ENCODE data around the gene SPINK4.

The SPINK4 gene

DNA sequence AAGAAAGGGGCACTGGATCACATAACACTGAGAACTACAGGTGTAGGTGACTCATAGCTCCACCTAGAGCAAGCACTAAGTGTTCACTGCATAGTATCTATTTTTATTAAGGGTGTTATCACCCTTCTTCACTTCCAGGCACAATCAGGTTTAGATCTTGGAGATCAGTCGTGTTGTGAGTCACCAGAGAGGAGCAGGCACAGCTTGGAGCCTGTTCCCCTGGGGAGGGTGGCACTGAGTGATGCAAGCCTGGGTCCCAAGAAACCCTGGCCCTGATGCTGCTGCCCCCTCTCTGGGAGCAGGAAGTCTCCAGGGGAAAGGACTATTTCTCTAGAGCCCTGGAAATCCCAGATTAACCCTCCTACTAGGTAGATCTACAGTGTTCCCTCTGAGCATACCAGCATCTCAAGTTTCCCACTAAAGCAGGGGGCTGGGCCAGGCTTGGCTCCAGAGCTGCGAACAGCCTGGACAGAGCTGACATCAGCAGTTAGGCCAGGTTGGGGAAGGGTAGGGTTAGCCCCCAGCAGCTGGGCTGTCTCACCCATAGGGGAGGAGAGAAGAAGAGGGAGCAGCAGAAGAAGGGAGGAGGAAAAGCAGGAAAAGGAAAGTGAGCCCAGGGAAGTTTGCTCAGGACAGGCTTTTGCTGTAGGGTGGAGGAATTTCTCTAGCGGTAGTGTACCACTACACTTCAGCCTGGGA lies 28.1 kb upstream of the SPINK4 start:
- Histone ChIP-seq H3K4me1 (ENCODE audit: insufficient read depth, low read length) (no peaks in the 10 kb centered on the region), H3K4me3 (ENCODE audit: low read depth in 1 of 2, low read length in 2 of 2) (no peak overlapping the region), H3K27me3 (ENCODE audit: control insufficient read depth in 1 of 2, insufficient read depth in 2 of 2, low read length in 2 of 2) (no peaks in the 10 kb centered on the region), H3K27ac (ENCODE audit: low read depth, low read length) (no peak overlapping the region), H3K36me3 (ENCODE audit: insufficient read depth, low read length) (no peaks in the 10 kb centered on the region), H3K9me3 (ENCODE audit: low read length) (no peaks in the 10 kb centered on the region), H3K9ac (ENCODE audit: low read length) (no peak overlapping the region)

DNA sequence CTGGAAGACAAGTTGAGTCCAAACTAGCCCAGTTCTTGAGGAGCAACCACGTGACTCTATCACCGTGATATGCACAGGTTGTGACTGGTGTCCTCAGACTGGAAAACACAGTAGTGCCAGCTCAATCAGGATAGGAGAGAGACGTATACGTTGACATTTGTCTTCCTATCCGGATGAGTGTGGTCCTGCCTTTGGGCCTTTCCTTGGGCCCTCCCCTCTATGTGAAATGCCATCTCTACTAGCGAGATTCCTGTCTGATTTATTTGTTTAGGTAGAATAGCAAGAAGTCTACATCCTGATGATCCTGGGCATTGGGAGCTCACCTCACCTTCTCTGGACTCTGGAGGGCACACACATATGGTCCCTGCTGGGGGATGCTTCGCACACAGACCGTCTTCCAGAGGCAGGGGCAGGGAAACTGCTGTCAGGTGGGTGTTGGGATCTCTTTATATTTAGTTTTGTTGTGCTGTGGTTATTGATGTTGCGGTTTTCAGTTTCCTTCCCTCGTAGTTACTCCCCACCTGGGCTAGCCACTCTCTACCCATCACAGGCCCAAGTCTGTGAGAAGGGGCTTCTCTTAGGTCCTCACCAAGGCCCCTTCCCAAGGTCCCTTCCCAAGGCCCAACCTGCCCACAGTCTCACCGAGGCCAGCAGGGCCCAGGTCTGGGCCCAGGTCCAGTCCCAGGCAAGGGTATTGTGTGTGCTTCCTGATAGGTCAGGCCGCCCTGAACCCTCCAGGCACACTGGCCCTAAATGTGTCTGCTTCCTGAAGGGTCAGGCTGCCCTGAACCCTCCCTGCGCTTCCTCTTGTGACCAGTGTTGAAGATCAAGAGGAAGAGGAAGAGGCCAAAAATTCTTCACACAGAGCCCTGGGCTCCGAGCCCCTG lies 19.0 kb upstream of the SPINK4 start:
- no peaks in the 10 kb centered on the region for H3K9me3 ChIP-seq (ENCODE audit: low read length)
- H3K27me3 ChIP-seq (ENCODE audit: control insufficient read depth in 1 of 2, insufficient read depth in 2 of 2, low read length in 2 of 2) = no peaks in the 10 kb centered on the region
- H3K4me1 ChIP-seq (ENCODE audit: insufficient read depth, low read length) = peaks cover 4% of the 10 kb centered on the region
- H3K36me3 ChIP-seq (ENCODE audit: insufficient read depth, low read length) = no peaks in the 10 kb centered on the region
- no peak overlapping the region for H3K4me3 ChIP-seq (ENCODE audit: low read depth in 1 of 2, low read length in 2 of 2)
- H3K27ac ChIP-seq (ENCODE audit: low read depth, low read length) = no peak overlapping the region
- no peak overlapping the region for H3K9ac ChIP-seq (ENCODE audit: low read length)

DNA sequence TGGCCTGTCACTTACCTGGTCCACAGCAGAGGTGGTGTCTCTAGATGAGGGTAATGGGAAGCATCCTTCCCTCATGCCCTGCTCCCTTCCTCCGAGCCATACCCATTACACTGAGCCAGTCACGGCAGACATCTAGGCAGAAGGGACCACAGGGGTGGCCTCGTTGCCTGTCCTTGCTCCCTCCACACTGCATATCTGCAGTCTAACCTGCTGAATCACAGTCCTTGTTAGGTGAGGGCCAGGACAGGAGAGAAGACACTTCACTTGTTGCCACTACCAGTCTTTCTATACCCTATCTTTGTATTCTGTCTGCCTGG lies 18.4 kb upstream of the SPINK4 start:
- Histone ChIP-seq H3K36me3 (ENCODE audit: insufficient read depth, low read length) (no peaks in the 10 kb centered on the region), H3K9ac (ENCODE audit: low read length) (no peak overlapping the region), H3K4me3 (ENCODE audit: low read depth in 1 of 2, low read length in 2 of 2) (no peak overlapping the region), H3K4me1 (ENCODE audit: insufficient read depth, low read length) (peaks cover 4% of the 10 kb centered on the region), H3K27me3 (ENCODE audit: control insufficient read depth in 1 of 2, insufficient read depth in 2 of 2, low read length in 2 of 2) (no peaks in the 10 kb centered on the region), H3K27ac (ENCODE audit: low read depth, low read length) (no peak overlapping the region), H3K9me3 (ENCODE audit: low read length) (no peaks in the 10 kb centered on the region)

DNA sequence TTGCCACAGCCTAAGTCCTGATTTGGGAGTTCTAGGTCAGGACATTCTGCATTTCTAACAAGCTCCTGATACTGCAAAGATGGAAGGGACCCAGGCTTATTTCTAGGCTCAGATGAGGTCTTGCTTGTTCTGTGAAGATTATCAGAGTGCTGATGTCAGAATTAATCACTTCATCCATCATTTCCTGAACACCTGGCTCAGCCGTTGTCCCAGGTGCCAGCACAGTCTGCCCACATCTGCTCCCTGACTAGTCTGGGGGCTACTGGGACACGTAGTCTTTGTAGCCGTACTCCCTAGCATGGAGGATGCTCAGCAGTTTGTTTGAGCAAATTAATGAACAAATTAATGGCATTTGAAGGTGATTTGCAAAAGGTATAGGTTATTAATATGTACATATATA lies 17.9 kb upstream of the SPINK4 start:
- Histone ChIP-seq H3K27me3 (ENCODE audit: control insufficient read depth in 1 of 2, insufficient read depth in 2 of 2, low read length in 2 of 2) (no peaks in the 10 kb centered on the region), H3K36me3 (ENCODE audit: insufficient read depth, low read length) (no peaks in the 10 kb centered on the region), H3K4me1 (ENCODE audit: insufficient read depth, low read length) (peaks cover 4% of the 10 kb centered on the region), H3K27ac (ENCODE audit: low read depth, low read length) (no peak overlapping the region), H3K9me3 (ENCODE audit: low read length) (no peaks in the 10 kb centered on the region), H3K9ac (ENCODE audit: low read length) (no peak overlapping the region), H3K4me3 (ENCODE audit: low read depth in 1 of 2, low read length in 2 of 2) (no peak overlapping the region)

DNA sequence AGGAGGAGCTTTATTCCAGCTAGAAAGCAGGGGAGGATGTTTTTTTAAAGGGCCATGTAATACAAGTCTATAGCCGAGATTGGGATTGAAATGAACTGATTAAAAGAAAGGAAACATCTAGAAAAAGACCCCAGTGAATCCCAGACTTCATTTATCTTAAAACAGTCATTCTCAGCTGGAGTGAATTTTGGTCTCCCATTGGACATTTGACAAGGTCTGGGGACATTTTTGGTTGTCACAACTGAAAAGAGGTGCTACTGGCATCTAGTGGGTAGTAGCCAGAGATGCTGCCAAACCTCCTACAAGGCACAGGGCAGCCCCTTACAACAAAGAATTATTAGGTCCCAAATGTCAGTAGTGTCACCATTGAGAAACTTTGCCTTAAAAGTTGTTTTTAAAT lies 16.3 kb upstream of the SPINK4 start:
- no peaks in the 10 kb centered on the region for H3K27me3 ChIP-seq (ENCODE audit: control insufficient read depth in 1 of 2, insufficient read depth in 2 of 2, low read length in 2 of 2)
- no peak overlapping the region for H3K4me3 ChIP-seq (ENCODE audit: low read depth in 1 of 2, low read length in 2 of 2)
- no peak overlapping the region for H3K27ac ChIP-seq (ENCODE audit: low read depth, low read length)
- H3K9me3 ChIP-seq (ENCODE audit: low read length) = no peaks in the 10 kb centered on the region
- H3K36me3 ChIP-seq (ENCODE audit: insufficient read depth, low read length) = no peaks in the 10 kb centered on the region
- H3K4me1 ChIP-seq (ENCODE audit: insufficient read depth, low read length) = peaks cover 4% of the 10 kb centered on the region
- H3K9ac ChIP-seq (ENCODE audit: low read length) = no peak overlapping the region

DNA sequence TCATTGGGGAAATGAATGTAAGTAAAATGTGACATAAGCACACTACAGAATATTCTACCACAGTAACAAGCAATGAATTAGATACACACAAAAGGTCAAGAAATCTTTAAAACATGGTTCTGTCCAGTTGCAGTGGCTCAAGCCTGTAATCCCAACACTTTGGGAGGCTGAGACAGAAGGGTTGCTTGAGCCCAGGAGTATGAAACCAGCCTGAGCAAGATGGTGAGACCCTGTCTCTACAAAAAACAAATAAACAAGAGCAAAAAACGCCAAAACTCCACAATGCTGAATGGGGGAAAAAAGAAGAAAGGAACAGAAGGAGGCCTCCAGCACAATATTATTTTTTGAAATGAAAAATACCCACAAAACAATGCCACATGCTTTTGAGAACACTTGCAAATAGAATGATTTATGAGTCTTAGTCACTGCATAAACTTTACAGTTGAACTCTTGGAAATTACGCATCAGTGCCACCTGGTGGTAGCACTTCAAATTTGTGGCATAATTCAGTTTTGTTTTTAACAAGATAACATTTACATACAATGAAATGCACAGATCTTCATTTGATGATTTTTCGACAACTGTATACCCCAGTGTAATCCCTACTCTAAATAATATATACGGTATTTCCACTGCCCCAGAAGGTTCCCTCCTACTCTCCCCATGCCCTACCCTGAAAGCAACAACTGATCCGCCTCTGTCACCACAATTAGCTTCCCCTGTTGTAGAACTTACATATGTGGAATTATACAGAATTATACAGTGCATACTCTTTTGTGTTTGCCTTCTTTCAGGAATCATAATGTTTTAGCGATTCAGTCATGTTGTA lies 14.4 kb upstream of the SPINK4 start:
- Histone ChIP-seq H3K27ac (ENCODE audit: low read depth, low read length) (no peak overlapping the region), H3K27me3 (ENCODE audit: control insufficient read depth in 1 of 2, insufficient read depth in 2 of 2, low read length in 2 of 2) (no peaks in the 10 kb centered on the region), H3K9me3 (ENCODE audit: low read length) (no peaks in the 10 kb centered on the region), H3K36me3 (ENCODE audit: insufficient read depth, low read length) (no peaks in the 10 kb centered on the region), H3K4me1 (ENCODE audit: insufficient read depth, low read length) (peaks cover 4% of the 10 kb centered on the region), H3K4me3 (ENCODE audit: low read depth in 1 of 2, low read length in 2 of 2) (no peak overlapping the region), H3K9ac (ENCODE audit: low read length) (no peak overlapping the region)

DNA sequence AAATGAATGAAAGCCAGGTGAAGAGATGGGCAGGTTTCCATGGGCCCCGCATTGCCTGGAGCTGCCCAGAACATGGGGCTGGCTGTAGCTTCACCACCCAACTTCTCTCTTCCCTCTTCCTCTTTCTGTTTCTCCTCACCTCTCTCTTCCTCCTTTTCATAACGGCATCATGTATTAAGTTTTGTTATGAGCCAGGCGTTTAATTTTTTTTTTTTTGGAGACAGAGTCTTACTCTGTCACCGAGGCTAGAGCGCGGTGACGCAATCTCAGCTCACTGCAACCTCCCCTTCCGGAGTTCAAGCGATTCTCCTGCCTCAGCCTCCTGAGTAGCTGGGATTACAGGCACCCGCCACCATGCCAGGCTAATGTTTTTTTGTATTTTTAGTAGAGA lies 13.0 kb upstream of the SPINK4 start:
- no peaks in the 10 kb centered on the region for H3K27me3 ChIP-seq (ENCODE audit: control insufficient read depth in 1 of 2, insufficient read depth in 2 of 2, low read length in 2 of 2)
- H3K4me3 ChIP-seq (ENCODE audit: low read depth in 1 of 2, low read length in 2 of 2) = no peak overlapping the region
- no peak overlapping the region for H3K27ac ChIP-seq (ENCODE audit: low read depth, low read length)
- H3K36me3 ChIP-seq (ENCODE audit: insufficient read depth, low read length) = no peaks in the 10 kb centered on the region
- peaks cover 4% of the 10 kb centered on the region for H3K4me1 ChIP-seq (ENCODE audit: insufficient read depth, low read length)
- H3K9me3 ChIP-seq (ENCODE audit: low read length) = no peaks in the 10 kb centered on the region
- no peak overlapping the region for H3K9ac ChIP-seq (ENCODE audit: low read length)

DNA sequence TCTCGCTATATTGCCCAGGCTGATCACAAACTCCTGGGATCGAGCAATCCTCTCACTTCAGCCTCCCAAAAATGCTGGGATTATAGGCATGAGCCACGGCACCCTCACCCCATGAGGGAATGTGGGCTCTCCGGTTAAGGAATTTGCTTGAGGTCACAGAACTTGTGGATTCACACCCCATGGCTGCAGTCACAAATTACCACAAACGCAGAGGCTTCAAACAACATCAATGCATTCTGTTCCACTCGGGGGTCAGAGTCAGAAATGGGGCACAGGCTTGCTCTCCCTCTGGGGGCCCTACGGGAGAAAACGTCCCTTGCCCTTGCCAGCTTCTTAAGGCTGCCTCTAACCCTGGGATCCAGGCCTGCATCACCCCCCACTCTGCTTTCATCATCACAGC lies 12.2 kb upstream of the SPINK4 start:
- Histone ChIP-seq H3K27me3 (ENCODE audit: control insufficient read depth in 1 of 2, insufficient read depth in 2 of 2, low read length in 2 of 2) (no peaks in the 10 kb centered on the region), H3K36me3 (ENCODE audit: insufficient read depth, low read length) (no peaks in the 10 kb centered on the region), H3K4me1 (ENCODE audit: insufficient read depth, low read length) (peaks cover 4% of the 10 kb centered on the region), H3K27ac (ENCODE audit: low read depth, low read length) (no peak overlapping the region), H3K9ac (ENCODE audit: low read length) (no peak overlapping the region), H3K9me3 (ENCODE audit: low read length) (no peaks in the 10 kb centered on the region), H3K4me3 (ENCODE audit: low read depth in 1 of 2, low read length in 2 of 2) (no peak overlapping the region)

DNA sequence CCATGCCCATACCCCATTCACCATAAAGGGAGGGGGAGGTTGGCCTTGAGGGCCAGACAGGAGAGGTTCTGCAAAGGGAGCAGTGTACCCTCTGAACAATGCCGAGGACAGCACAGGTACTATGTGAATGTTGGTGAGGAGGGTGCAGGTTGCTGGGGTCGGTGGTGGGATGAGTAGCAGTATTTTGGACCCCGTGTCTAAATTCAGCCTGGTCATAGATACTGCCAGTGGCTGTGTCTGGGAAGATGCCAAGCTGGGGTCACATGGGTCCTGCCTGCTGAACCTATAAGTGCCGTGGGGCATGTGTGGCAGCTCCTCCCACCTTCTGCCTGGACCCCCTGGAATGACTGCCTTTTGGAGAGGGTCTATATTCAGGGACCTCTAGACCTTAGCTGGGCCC lies 11.4 kb upstream of the SPINK4 start:
- no peak overlapping the region for H3K9ac ChIP-seq (ENCODE audit: low read length)
- H3K27ac ChIP-seq (ENCODE audit: low read depth, low read length) = no peak overlapping the region
- H3K4me3 ChIP-seq (ENCODE audit: low read depth in 1 of 2, low read length in 2 of 2) = no peak overlapping the region
- H3K27me3 ChIP-seq (ENCODE audit: control insufficient read depth in 1 of 2, insufficient read depth in 2 of 2, low read length in 2 of 2) = no peaks in the 10 kb centered on the region
- no peaks in the 10 kb centered on the region for H3K36me3 ChIP-seq (ENCODE audit: insufficient read depth, low read length)
- H3K4me1 ChIP-seq (ENCODE audit: insufficient read depth, low read length) = peaks cover 4% of the 10 kb centered on the region
- no peaks in the 10 kb centered on the region for H3K9me3 ChIP-seq (ENCODE audit: low read length)

DNA sequence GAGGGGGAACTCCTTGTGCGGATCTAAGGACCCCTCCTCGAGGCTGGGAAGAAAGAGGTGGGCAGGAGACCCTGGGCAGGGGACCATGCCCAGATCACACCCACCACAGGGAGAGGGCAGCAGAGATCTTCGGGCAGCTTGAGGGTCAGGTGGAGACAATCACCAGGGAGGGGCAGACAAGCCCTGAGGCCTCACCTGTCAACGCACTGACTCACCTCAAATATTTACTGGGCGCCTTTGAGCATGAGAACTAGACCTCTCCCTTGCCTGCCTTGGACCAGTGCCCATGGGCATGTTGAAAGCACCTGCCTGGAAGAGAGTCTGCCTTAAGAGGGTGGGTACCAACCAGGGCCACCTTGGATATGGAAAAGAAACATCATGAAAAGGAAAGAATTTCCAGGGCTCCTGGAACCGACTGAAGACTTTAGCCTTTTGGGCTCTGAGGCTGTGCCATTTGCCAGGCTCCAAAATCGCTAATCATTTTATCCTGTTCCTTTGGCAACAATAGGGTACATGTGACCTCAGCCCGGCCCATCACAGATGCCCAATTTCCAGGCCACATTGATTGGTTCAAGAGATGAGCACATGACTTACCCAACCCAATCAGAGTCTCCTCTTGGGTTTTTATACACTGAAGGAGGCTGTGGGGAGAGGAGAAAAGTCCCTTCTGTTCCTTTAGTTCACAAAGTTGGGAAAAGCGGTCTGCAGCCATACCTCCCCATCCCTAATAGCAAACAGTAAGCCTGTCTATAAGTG lies 10.4 kb upstream of the SPINK4 start:
- Histone ChIP-seq H3K36me3 (ENCODE audit: insufficient read depth, low read length) (no peaks in the 10 kb centered on the region), H3K4me1 (ENCODE audit: insufficient read depth, low read length) (peaks cover 4% of the 10 kb centered on the region), H3K4me3 (ENCODE audit: low read depth in 1 of 2, low read length in 2 of 2) (no peak overlapping the region), H3K9ac (ENCODE audit: low read length) (no peak overlapping the region), H3K9me3 (ENCODE audit: low read length) (no peaks in the 10 kb centered on the region), H3K27ac (ENCODE audit: low read depth, low read length) (no peak overlapping the region), H3K27me3 (ENCODE audit: control insufficient read depth in 1 of 2, insufficient read depth in 2 of 2, low read length in 2 of 2) (no peaks in the 10 kb centered on the region)
